Posterior cingulate gyrus (tissue), 11 donors: ENCODE data around the gene RNF39.
"Not testable (repeated sequence)": the region's sequence is repeated elsewhere in the genome, so short reads cannot be mapped to it uniquely, and the experiment has no call there.

ENCODE experiments used
- DNase-seq, 10 donors: peaks; one replicate each; pipeline versions ENCODE4 v3.0.0 to v3.0.0-alpha.2; 2020 to 2021; ENCODE audit warnings: mixed read lengths in 3 of 10
- intact Hi-C: fragments of 100-400 bp; cut with DNase I; formaldehyde crosslinking; loops from one replicate; pipeline ENCODE4 v1.15.1; 2023

Gene RNF39

GRCh38 chr6:30022712-30023111, 52.9 kb downstream of the RNF39 start:
- intact Hi-C loops, DNase-seq: not testable (repeated sequence)

DNA sequence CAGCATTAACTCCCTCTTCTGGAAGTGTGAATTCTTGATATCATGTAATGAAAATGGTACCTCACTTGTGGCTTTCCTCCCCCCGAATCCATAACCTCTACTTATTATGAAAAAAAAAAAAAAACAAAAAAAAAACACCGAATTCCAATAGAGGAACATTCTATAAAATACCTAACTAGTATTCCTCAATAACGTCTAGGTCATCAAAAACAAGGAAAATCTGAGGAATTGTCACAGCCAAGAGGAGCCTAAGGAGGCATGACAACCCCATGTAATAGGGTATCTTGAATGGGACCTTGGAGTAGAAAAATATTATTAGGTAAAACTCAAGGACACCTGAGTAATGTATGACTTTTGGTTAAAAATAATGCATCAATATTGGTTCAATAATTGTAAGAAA, 53.4 kb downstream of the RNF39 start:
- DNase-seq, result no peak
- intact Hi-C loops, result no loop called here

DNA sequence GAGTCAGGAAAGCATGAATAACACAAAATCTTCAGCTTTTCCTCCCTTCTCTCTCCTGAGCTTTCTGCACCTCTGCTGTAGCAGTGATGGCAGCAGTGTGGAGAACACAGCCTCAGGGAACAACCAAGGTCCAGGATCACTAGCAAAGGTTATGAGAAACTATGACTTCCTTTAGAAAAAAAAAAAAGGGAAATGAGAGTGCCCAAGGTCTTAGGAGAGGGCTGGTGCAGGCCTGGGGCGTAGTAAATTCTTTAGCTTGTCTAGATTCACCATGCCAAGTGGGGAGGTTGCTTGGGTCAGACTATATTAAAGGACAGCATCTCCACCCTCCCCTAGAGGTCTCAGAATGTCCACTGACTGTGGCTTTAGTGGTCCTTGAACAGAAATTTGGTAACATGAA, 54.9 kb downstream of the RNF39 start:
- DNase-seq, result no peak
- intact Hi-C loops, result no loop called here
